NCI-H1048 (cell line): Measurements from ENCODE around the gene ANKEF1.

Experiments used
- DNase-seq: peaks from one replicate; lab custom pipeline; 2025; lab: John Stamatoyannopoulos, UW

Gene ANKEF1

GRCh38 chr20:10089871-10090587 lies 55.2 kb downstream of the ANKEF1 start:
- no peak for DNase-seq

DNA sequence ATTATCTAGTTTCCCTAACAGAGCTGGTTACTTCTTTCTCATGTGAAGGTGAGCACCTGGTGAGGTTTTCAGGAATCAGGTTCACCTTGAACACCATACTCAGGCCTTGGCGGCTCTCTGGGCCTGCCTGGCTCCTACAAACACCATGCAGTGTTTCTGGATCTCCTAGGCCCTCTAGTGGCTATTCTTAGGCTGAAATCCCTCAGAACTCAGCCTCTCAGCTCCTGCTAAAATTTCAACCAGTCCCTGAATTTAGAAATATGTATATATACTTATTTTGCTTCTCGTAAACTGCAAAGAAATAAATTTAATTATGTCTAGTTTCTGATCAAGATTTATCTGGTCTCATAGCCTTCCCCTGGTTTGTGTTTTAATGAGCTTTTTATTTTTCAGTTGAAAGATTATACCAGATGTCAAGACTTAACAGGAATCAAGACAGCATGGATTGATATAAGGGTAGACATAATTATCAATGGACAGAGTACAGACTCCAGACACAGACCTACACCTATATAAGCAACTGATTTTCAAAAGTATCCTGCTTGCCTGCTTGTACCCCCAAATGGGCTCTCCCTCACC lies 55.9 kb downstream of the ANKEF1 start:
- no peak for DNase-seq

DNA sequence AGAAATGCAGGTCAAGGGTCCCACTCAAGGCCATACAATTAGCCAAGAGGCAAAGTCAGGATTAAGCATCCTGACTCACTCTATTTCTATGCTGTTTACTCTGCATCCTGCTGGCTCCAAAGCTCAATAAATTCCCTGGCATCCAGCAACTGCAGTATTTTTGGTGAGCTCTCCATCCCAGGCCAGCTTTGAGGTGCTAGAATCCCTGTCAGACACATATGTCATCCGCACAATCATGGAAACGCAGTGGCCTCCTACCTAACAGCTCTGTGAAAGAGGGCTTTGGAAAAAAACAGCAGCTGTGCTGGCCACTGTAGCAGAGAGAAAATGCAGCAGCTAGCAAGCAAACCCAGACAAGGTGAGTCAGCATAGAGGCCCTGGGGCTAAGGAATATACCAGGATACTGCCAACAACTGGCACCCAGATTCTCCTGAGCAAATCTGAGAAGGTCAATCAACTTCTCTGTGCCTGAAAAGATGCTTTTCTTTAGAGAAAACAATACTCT lies 58.4 kb downstream of the ANKEF1 start:
- no peak for DNase-seq

DNA sequence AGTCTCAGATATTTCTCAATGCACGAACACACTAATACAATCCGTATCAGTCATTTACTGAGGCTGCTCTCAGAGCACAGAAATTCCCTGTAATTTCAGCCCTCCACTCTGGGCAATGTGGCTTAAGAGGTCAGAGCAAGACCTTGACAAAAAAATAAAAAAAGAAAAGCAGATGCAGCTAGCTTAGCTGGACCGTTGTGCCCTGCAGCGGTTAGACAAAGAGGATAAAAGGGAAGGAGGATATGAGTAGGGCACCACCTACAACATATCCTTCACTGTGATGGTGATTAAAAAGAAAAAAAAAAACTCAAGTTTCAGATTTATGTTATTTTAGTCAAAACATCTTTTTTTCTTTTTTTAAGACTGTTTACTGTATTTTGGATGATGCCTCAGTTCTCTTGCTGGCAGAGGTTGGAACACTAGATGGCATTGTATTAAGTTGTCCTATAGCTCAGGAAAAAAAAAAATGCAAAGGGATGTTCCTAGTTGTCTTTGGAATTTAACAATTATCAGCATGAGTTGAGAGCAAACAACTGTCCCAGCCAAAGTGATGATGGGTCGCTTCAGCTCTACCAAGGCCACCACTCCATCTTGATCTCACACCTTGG lies 59.9 kb downstream of the ANKEF1 start:
- DNase-seq: no peak

DNA sequence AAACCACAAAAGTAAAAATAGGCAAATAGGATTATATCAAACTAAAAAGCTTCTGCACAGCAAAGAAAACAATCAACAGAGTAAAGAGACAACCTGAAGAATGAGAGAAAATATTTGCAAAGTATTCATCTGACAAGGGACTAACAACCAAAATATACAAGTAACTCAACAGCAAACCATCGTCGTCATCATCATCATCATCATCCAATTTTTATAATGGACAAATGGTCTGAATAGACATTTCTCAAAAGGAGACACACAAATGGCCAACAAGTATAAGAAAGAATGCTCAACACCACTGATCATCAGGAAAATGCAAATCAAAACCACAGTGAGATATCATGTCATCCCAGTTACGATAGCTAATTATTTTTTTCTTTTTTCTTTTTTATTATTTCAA lies 62.0 kb downstream of the ANKEF1 start:
- no peak for DNase-seq

- no peak for DNase-seq
These were observed 70.3 kb downstream of the ANKEF1 start for GRCh38 chr20:10105046-10105445.
